KMS-11 (cell line): ENCODE results near the gene SYPL2.

Source experiments
- H2AFZ ChIP-seq: fragments of 200-600 bp; sonication (generic); 2 replicates; pipeline ENCODE4 v1.6.1; 2016; ENCODE audit warnings: antibody characterized with exemption, mixed run types, low read depth
- H3K27ac ChIP-seq: fragments of 200-600 bp; sonication (generic); 2 replicates; pipeline ENCODE4 v1.6.1; 2016; ENCODE audit warnings: mild to moderate bottlenecking, mixed run types
- H3K27me3 ChIP-seq: fragments of 200-600 bp; sonication (generic); 2 replicates; pipeline ENCODE4 v1.6.1; 2017; ENCODE audit warnings: mild to moderate bottlenecking, low read depth, mixed run types, moderate library complexity; ENCODE audit not compliant: insufficient read depth
- H3K36me3 ChIP-seq: fragments of 200-600 bp; sonication (generic); 2 replicates; pipeline ENCODE4 v1.6.1; 2017; ENCODE audit warnings: mild to moderate bottlenecking, mixed run types; ENCODE audit not compliant: insufficient read depth
- H3K4me1 ChIP-seq: fragments of 200-600 bp; sonication (generic); 2 replicates; pipeline ENCODE4 v1.6.1; 2016; ENCODE audit warnings: mild to moderate bottlenecking, low read depth, mixed run types; ENCODE audit not compliant: poor library complexity, severe bottlenecking
- H3K4me2 ChIP-seq: fragments of 200-600 bp; sonication (generic); 2 replicates; pipeline ENCODE4 v1.7.0; 2016; ENCODE audit warnings: mild to moderate bottlenecking, mixed run types
- H3K4me3 ChIP-seq: fragments of 200-600 bp; sonication (generic); IDR thresholded peaks from 2 replicates; pipeline ENCODE4 v1.6.1; 2017; ENCODE audit warnings: low read depth, low read length, mixed read lengths; ENCODE audit not compliant: insufficient read depth
- H3K79me2 ChIP-seq: fragments of 200-600 bp; sonication (generic); 2 replicates; pipeline ENCODE4 v1.6.1; 2016; ENCODE audit warnings: low read depth, mixed run types; ENCODE audit not compliant: insufficient read depth
- H3K9ac ChIP-seq: fragments of 200-600 bp; sonication (generic); 2 replicates; pipeline ENCODE4 v1.6.1; 2016; ENCODE audit warnings: mild to moderate bottlenecking, mixed run types
- H4K20me1 ChIP-seq: fragments of 200-600 bp; sonication (generic); 2 replicates; pipeline ENCODE4 v1.6.1; 2016; ENCODE audit warnings: mild to moderate bottlenecking, mixed run types; ENCODE audit not compliant: insufficient read depth
- CTCF ChIP-seq: fragments of 200-600 bp; sonication (generic); conservative IDR thresholded peaks from 2 replicates; pipeline ENCODE4 v1.6.1; 2017; ENCODE audit warnings: low read depth, mild to moderate bottlenecking, antibody characterized with exemption, low read length, moderate library complexity, mixed read lengths

The SYPL2 gene

GRCh38 chr1:109479901-109480300 is 13.6 kb downstream of the SYPL2 start:
- Histone ChIP-seq H3K79me2 (peaks cover 8% of the 10 kb centered on the region; the same call in 1 of the 2 replicates), H4K20me1 (no peaks in the 10 kb centered on the region), H3K4me3 (no peak overlapping the region), H3K27ac (no peak overlapping the region), H3K36me3 (no peaks in the 10 kb centered on the region), H3K9ac (no peak overlapping the region), H3K4me2 (no peak overlapping the region), H2AFZ (no peak overlapping the region), H3K4me1 (peaks cover 13% of the 10 kb centered on the region), H3K27me3 (peaks cover 38% of the 10 kb centered on the region; the same call in 1 of the 2 replicates)
- TF ChIP-seq CTCF = no peak

GRCh38 chr1:109481646-109482045 is 15.3 kb downstream of the SYPL2 start:
- no peak for TF ChIP-seq CTCF
- no peak overlapping the region for H3K4me3 ChIP-seq
- H3K9ac ChIP-seq = no peak overlapping the region
- no peak overlapping the region for H2AFZ ChIP-seq
- no peaks in the 10 kb centered on the region for H3K36me3 ChIP-seq
- no peak overlapping the region for H3K4me2 ChIP-seq
- H3K4me1 ChIP-seq = peaks cover 22% of the 10 kb centered on the region
- H4K20me1 ChIP-seq = no peaks in the 10 kb centered on the region
- H3K27me3 ChIP-seq = peaks cover 34% of the 10 kb centered on the region; the same call in 1 of the 2 replicates
- H3K27ac ChIP-seq = no peak overlapping the region
- peaks cover 9% of the 10 kb centered on the region; the same call in 1 of the 2 replicates for H3K79me2 ChIP-seq

- Histone ChIP-seq H3K4me1 (peaks cover 22% of the 10 kb centered on the region), H3K79me2 (peaks cover 9% of the 10 kb centered on the region; the same call in 1 of the 2 replicates), H2AFZ (no peak overlapping the region), H3K36me3 (no peaks in the 10 kb centered on the region), H3K27me3 (peaks cover 33% of the 10 kb centered on the region; the same call in 1 of the 2 replicates), H3K4me2 (no peak overlapping the region), H3K27ac (no peak overlapping the region), H3K9ac (no peak overlapping the region), H3K4me3 (no peak overlapping the region), H4K20me1 (no peaks in the 10 kb centered on the region)
- no peak for TF ChIP-seq CTCF
Observed at GRCh38 chr1:109482242-109482641, 15.9 kb downstream of the SYPL2 start.

- H3K36me3 ChIP-seq = no peaks in the 10 kb centered on the region
Observed at GRCh38 chr1:109482791-109483671, 16.7 kb downstream of the SYPL2 start.

More at GRCh38 chr1:109482791-109483671, 16.7 kb downstream of the SYPL2 start:
- Histone ChIP-seq H3K4me2 (peak overlapping the region; percentile 100), H3K79me2 (peaks cover 9% of the 10 kb centered on the region; the same call in 1 of the 2 replicates), H3K4me3 (no peak overlapping the region), H3K27ac (no peak overlapping the region), H3K27me3 (peaks cover 29% of the 10 kb centered on the region; the same call in 1 of the 2 replicates), H3K9ac (no peak overlapping the region; the same call in 1 of the 2 replicates), H2AFZ (peak overlapping the region; percentile 99), H3K4me1 (peaks cover 22% of the 10 kb centered on the region), H4K20me1 (no peaks in the 10 kb centered on the region)
- no peak for TF ChIP-seq CTCF
